ENCODE results near the gene SCARB1. TPM values are rescaled to one million over a fixed set of nuclear protein-coding genes. Genes with fewer than 3 reads are reported as not detected.

Gene SCARB1
- total and polyA plus RNA-seq, 2 donors (not counting 3 experiments of a cell fraction or from before 2014, with no cell fraction given) = 125 to 141 TPM

DNA sequence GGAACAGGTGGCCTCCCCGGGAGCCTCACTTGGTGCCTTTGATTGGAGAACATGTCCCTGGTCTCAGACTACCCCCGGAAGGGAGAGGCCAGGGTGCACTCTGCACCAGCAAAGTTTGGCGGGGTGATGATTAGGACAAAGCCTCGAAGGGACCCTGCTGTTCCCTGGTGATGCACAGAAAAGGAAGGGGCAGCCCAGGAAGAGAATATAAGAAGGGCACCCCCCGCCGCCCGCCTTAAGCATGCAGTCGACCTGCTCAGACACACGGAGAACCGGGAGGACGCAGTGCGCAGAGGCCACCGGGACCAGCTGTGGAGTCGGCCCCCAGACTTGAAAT is 6.9 kb downstream of the SCARB1 start:
- Histone ChIP-seq H3K9ac (replicated peaks; ENCODE audit: extremely low read depth, insufficient read depth, low read length) (no peak overlapping the region), H3K79me2 (ENCODE audit: control insufficient read depth, insufficient read depth, low read length) (peaks cover 68% of the 10 kb centered on the region), H3K27ac (ENCODE audit: insufficient read depth, low read depth, low read length) (no peak overlapping the region), H3K9me1 (replicated peaks; ENCODE audit: control insufficient read depth, extremely low read depth, insufficient read depth, low read length) (no peaks in the 10 kb centered on the region), H3K4me1 (ENCODE audit: control insufficient read depth, extremely low read depth, insufficient read depth, low read length) (peaks cover 11% of the 10 kb centered on the region), H3K4me3 (replicated peaks in 1 of 3; ENCODE audit: insufficient read depth in 1 of 3, low read depth in 1 of 3, low read length in 3 of 3) (no peak overlapping the region), H4K20me1 (replicated peaks; ENCODE audit: control insufficient read depth, extremely low read depth, insufficient read depth, low read length) (no peaks in the 10 kb centered on the region), H3K4me2 (ENCODE audit: insufficient read depth, low read length) (no peak overlapping the region), H3K36me3 (ENCODE audit: control insufficient read depth in 2 of 2, extremely low read depth in 1 of 2, insufficient read depth in 2 of 2, low read length in 2 of 2) (no peaks in the 10 kb centered on the region), H2AFZ (ENCODE audit: low read depth, low read length) (no peak overlapping the region), H3K27me3 (ENCODE audit: control insufficient read depth in 2 of 2, insufficient read depth in 2 of 2, low read length in 2 of 2) (no peaks in the 10 kb centered on the region), H3K9me3 (replicated peaks; ENCODE audit: control insufficient read depth, insufficient read depth, low read length) (no peaks in the 10 kb centered on the region)
- DNase-seq (ENCODE audit: low read depth, low spot score) = no peak
- dilution Hi-C loops (cut with MboI; ENCODE audit: extremely low pct_ligation_motif_present, low sequenced_read_pairs) = no loop called here
- TF ChIP-seq FOS (IDR thresholded peaks at IDR 0.05; ENCODE audit: borderline replicate concordance, insufficient read depth, low read length) (no peak), GATA2 (IDR thresholded peaks at IDR 0.05; ENCODE audit: insufficient read depth, insufficient read length, low read depth, low read length) (no peak), CTCF (IDR thresholded peaks at IDR 0.05; ENCODE audit: extremely low read depth in 1 of 2, insufficient read depth in 1 of 2, low read depth in 1 of 2, low read length in 2 of 2) (no peak), POLR2A (IDR thresholded peaks at IDR 0.05; ENCODE audit: low read depth, low read length) (no peak), MYC (IDR thresholded peaks at IDR 0.05; ENCODE audit: low read depth, low read length) (no peak), EZH2 (IDR thresholded peaks at IDR 0.05; ENCODE audit: borderline replicate concordance, low read depth, low read length, severe bottlenecking) (no peak), POLR2AphosphoS5 (IDR thresholded peaks at IDR 0.05; ENCODE audit: insufficient read depth, low read depth, low read length) (no peak), JUN (IDR thresholded peaks at IDR 0.05; ENCODE audit: borderline replicate concordance, insufficient read depth, insufficient read length, low read depth) (no peak)
- TF ChIP-seq, protein P1, sequence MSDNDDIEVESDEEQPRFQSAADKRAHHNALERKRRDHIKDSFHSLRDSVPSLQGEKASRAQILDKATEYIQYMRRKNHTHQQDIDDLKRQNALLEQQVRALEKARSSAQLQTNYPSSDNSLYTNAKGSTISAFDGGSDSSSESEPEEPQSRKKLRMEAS (IDR thresholded peaks at IDR 0.05; ENCODE audit: insufficient read depth, insufficient read length) = no peak
- ChIA-PET CTCF (no interaction called here), POLR2A (no interaction called here)
- BruUV-seq (replicated peaks) = no TSS peak
- intact Hi-C loops (cut with micrococcal nuclease) = no loop called here
- no peak for FAIRE-seq
